ENCODE results near the gene PCDHGA8.
A peak's percentile ranks its signal among the peaks of the same experiment; 100 is the strongest.
"Not testable (repeated sequence)": the region's sequence is repeated elsewhere in the genome, so short reads cannot be mapped to it uniquely, and the experiment has no call there.

The PCDHGA8 gene

GRCh38 chr5:141419074-141419880, 26.8 kb downstream of the PCDHGA8 start:
- no peak for DNase-seq (ENCODE audit: insufficient read length, low spot score)
- FAIRE-seq = no peak
- TF ChIP-seq PAX5 (IDR thresholded peaks at IDR 0.05; ENCODE audit: insufficient read depth, low read length, severe bottlenecking) = no peak
- TF ChIP-seq POU2F2 (IDR thresholded peaks at IDR 0.05; ENCODE audit: low read depth, low read length) = no peak
- TF ChIP-seq SPI1 (IDR thresholded peaks at IDR 0.05; ENCODE audit: low read depth, low read length) = no peak
- no peak for TF ChIP-seq POLR2AphosphoS5 (IDR thresholded peaks at IDR 0.05; ENCODE audit: low read depth, low read length)
- no peak for TF ChIP-seq TAF1 (IDR thresholded peaks at IDR 0.05; ENCODE audit: low read depth, low read length)
- no peak for TF ChIP-seq POLR2A (IDR thresholded peaks at IDR 0.05; ENCODE audit: low read depth, low read length)

GRCh38 chr5:141420855-141421488, 28.5 kb downstream of the PCDHGA8 start, which contains the start of gene PCDHGA11:
PCDHGA11 (plus strand) TSS chr5:141421051; CDS start chr5:141421228, 177 bp downstream.
- TF ChIP-seq POLR2A (IDR thresholded peaks at IDR 0.05; ENCODE audit: low read depth, low read length) = no peak
- no peak for TF ChIP-seq TAF1 (IDR thresholded peaks at IDR 0.05; ENCODE audit: low read depth, low read length)
- TF ChIP-seq SPI1 (IDR thresholded peaks at IDR 0.05; ENCODE audit: low read depth, low read length) = no peak
- TF ChIP-seq PAX5 (IDR thresholded peaks at IDR 0.05; ENCODE audit: insufficient read depth, low read length, severe bottlenecking) = no peak
- no peak for TF ChIP-seq POLR2AphosphoS5 (IDR thresholded peaks at IDR 0.05; ENCODE audit: low read depth, low read length)
- no peak for TF ChIP-seq POU2F2 (IDR thresholded peaks at IDR 0.05; ENCODE audit: low read depth, low read length)
- FAIRE-seq (peak; percentile 59), DNase-seq (ENCODE audit: insufficient read length, low spot score) (no peak)

- TF ChIP-seq POLR2AphosphoS5 (IDR thresholded peaks at IDR 0.05; ENCODE audit: low read depth, low read length) = no peak
- no peak for TF ChIP-seq PAX5 (IDR thresholded peaks at IDR 0.05; ENCODE audit: insufficient read depth, low read length, severe bottlenecking)
- TF ChIP-seq POU2F2 (IDR thresholded peaks at IDR 0.05; ENCODE audit: low read depth, low read length) = no peak
- no peak for TF ChIP-seq POLR2A (IDR thresholded peaks at IDR 0.05; ENCODE audit: low read depth, low read length)
- TF ChIP-seq TAF1 (IDR thresholded peaks at IDR 0.05; ENCODE audit: low read depth, low read length) = no peak
- no peak for TF ChIP-seq SPI1 (IDR thresholded peaks at IDR 0.05; ENCODE audit: low read depth, low read length)
- DNase-seq (ENCODE audit: insufficient read length, low spot score) (no peak), FAIRE-seq (peak; percentile 9)
These were observed 29.0 kb downstream of the PCDHGA8 start for GRCh38 chr5:141421489-141421855.

DNA sequence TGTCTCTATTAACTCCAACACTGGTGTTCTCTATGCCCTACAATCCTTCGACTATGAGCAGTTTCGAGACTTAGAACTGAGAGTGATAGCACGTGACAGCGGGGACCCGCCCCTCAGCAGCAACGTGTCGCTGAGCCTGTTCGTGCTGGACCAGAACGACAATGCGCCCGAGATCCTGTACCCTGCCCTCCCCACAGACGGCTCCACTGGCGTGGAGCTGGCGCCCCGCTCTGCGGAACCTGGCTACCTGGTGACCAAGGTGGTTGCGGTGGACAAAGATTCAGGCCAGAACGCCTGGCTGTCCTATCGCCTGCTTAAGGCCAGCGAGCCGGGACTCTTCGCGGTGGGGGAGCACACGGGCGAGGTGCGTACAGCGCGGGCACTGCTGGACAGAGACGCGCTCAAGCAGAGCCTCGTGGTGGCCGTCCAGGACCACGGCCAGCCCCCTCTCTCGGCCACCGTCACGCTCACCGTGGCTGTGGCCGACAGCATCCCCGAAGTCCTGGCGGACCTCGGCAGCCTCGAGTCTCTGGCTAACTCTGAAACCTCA, 30.4 kb downstream of the PCDHGA8 start:
- FAIRE-seq (no peak), DNase-seq (ENCODE audit: insufficient read length, low spot score) (no peak)
- no peak for TF ChIP-seq TAF1 (IDR thresholded peaks at IDR 0.05; ENCODE audit: low read depth, low read length)
- TF ChIP-seq PAX5 (IDR thresholded peaks at IDR 0.05; ENCODE audit: insufficient read depth, low read length, severe bottlenecking) = no peak
- TF ChIP-seq POU2F2 (IDR thresholded peaks at IDR 0.05; ENCODE audit: low read depth, low read length) = no peak
- no peak for TF ChIP-seq POLR2A (IDR thresholded peaks at IDR 0.05; ENCODE audit: low read depth, low read length)
- no peak for TF ChIP-seq SPI1 (IDR thresholded peaks at IDR 0.05; ENCODE audit: low read depth, low read length)
- TF ChIP-seq POLR2AphosphoS5 (IDR thresholded peaks at IDR 0.05; ENCODE audit: low read depth, low read length) = no peak

DNA sequence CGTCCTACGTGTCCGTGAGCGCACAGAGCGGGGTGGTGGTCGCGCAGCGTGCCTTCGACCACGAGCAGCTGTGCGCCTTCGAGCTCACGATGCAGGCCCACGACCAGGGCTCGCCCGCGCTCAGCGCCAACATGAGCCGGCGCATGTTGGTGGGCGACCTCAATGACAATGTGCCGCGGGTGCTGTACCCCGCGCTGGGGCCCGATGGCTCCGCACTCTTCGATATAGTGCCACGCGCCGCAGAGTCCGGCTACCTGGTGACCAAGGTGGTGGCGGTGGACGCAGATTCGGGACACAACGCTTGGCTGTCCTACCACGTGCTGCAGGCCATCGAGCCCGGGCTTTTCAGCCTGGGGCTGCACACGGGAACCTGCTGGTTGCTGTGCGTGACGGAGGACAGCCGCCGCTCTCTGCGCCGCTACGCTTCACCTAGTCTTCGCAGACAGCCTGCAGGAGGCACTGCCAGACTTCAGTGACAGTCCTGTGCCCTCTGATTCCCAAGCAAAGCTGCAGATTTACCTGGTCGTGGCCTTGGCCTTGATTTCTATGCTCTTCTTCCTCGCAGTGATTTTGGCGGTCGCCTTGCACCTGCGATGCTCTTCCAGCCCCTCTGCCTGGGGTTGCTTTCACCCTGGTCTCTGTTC, 35.5 kb downstream of the PCDHGA8 start:
- TF ChIP-seq PAX5 (IDR thresholded peaks at IDR 0.05; ENCODE audit: insufficient read depth, low read length, severe bottlenecking) = no peak
- no peak for TF ChIP-seq POLR2AphosphoS5 (IDR thresholded peaks at IDR 0.05; ENCODE audit: low read depth, low read length)
- TF ChIP-seq SPI1 (IDR thresholded peaks at IDR 0.05; ENCODE audit: low read depth, low read length) = no peak
- TF ChIP-seq POU2F2 (IDR thresholded peaks at IDR 0.05; ENCODE audit: low read depth, low read length) = no peak
- TF ChIP-seq POLR2A (IDR thresholded peaks at IDR 0.05; ENCODE audit: low read depth, low read length) = no peak
- no peak for TF ChIP-seq TAF1 (IDR thresholded peaks at IDR 0.05; ENCODE audit: low read depth, low read length)
- no peak for DNase-seq (ENCODE audit: insufficient read length, low spot score)
- FAIRE-seq = no peak

- DNase-seq (ENCODE audit: insufficient read length, low spot score) (no peak), FAIRE-seq (no peak)
- TF ChIP-seq POU2F2 (IDR thresholded peaks at IDR 0.05; ENCODE audit: low read depth, low read length) = no peak
- TF ChIP-seq TAF1 (IDR thresholded peaks at IDR 0.05; ENCODE audit: low read depth, low read length) = no peak
- TF ChIP-seq SPI1 (IDR thresholded peaks at IDR 0.05; ENCODE audit: low read depth, low read length) = no peak
- TF ChIP-seq POLR2AphosphoS5 (IDR thresholded peaks at IDR 0.05; ENCODE audit: low read depth, low read length) = no peak
- TF ChIP-seq POLR2A (IDR thresholded peaks at IDR 0.05; ENCODE audit: low read depth, low read length) = no peak
- no peak for TF ChIP-seq PAX5 (IDR thresholded peaks at IDR 0.05; ENCODE audit: insufficient read depth, low read length, severe bottlenecking)
These were observed 38.1 kb downstream of the PCDHGA8 start, which contains the start of gene PCDHGA12 for GRCh38 chr5:141430332-141431113. PCDHGA12 (plus strand) TSS chr5:141430507; CDS start chr5:141430760, 253 bp downstream.

DNA sequence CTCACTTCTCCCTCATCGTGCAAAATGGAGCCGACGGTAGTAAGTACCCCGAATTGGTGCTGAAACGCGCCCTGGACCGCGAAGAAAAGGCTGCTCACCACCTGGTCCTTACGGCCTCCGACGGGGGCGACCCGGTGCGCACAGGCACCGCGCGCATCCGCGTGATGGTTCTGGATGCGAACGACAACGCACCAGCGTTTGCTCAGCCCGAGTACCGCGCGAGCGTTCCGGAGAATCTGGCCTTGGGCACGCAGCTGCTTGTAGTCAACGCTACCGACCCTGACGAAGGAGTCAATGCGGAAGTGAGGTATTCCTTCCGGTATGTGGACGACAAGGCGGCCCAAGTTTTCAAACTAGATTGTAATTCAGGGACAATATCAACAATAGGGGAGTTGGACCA, 38.9 kb downstream of the PCDHGA8 start:
- no peak for FAIRE-seq
- no peak for TF ChIP-seq PAX5 (IDR thresholded peaks at IDR 0.05; ENCODE audit: insufficient read depth, low read length, severe bottlenecking)
- TF ChIP-seq POLR2AphosphoS5 (IDR thresholded peaks at IDR 0.05; ENCODE audit: low read depth, low read length) = no peak
- TF ChIP-seq SPI1 (IDR thresholded peaks at IDR 0.05; ENCODE audit: low read depth, low read length) = no peak
- no peak for TF ChIP-seq TAF1 (IDR thresholded peaks at IDR 0.05; ENCODE audit: low read depth, low read length)
- no peak for TF ChIP-seq POLR2A (IDR thresholded peaks at IDR 0.05; ENCODE audit: low read depth, low read length)
- TF ChIP-seq POU2F2 (IDR thresholded peaks at IDR 0.05; ENCODE audit: low read depth, low read length) = no peak
- no peak for DNase-seq (ENCODE audit: insufficient read length, low spot score)

- FAIRE-seq; DNase-seq (ENCODE audit: insufficient read length, low spot score): not testable (repeated sequence)
These were observed 39.9 kb downstream of the PCDHGA8 start for GRCh38 chr5:141432308-141432707.

GRCh38 chr5:141432726-141433125, 40.3 kb downstream of the PCDHGA8 start:
- DNase-seq (ENCODE audit: insufficient read length, low spot score); FAIRE-seq: not testable (repeated sequence)
